Measurements from ENCODE around the gene CBL. TPM values are rescaled to one million over a fixed set of nuclear protein-coding genes. Genes with fewer than 3 reads are reported as not detected.

CBL gene
- total RNA-seq, 1 donor, result 11.4 TPM

GRCh38 chr11:119297938-119298337, 91.8 kb downstream of the CBL start:
- TF ChIP-seq, protein P1, sequence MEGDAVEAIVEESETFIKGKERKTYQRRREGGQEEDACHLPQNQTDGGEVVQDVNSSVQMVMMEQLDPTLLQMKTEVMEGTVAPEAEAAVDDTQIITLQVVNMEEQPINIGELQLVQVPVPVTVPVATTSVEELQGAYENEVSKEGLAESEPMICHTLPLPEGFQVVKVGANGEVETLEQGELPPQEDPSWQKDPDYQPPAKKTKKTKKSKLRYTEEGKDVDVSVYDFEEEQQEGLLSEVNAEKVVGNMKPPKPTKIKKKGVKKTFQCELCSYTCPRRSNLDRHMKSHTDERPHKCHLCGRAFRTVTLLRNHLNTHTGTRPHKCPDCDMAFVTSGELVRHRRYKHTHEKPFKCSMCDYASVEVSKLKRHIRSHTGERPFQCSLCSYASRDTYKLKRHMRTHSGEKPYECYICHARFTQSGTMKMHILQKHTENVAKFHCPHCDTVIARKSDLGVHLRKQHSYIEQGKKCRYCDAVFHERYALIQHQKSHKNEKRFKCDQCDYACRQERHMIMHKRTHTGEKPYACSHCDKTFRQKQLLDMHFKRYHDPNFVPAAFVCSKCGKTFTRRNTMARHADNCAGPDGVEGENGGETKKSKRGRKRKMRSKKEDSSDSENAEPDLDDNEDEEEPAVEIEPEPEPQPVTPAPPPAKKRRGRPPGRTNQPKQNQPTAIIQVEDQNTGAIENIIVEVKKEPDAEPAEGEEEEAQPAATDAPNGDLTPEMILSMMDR (IDR thresholded peaks at IDR 0.05; ENCODE audit: insufficient read depth, low read length), result no peak
- DNase-seq (ENCODE audit: low read depth), result no peak
- H3K4me3 ChIP-seq (ENCODE audit: low read depth, low read length), result no peak overlapping the region

DNA sequence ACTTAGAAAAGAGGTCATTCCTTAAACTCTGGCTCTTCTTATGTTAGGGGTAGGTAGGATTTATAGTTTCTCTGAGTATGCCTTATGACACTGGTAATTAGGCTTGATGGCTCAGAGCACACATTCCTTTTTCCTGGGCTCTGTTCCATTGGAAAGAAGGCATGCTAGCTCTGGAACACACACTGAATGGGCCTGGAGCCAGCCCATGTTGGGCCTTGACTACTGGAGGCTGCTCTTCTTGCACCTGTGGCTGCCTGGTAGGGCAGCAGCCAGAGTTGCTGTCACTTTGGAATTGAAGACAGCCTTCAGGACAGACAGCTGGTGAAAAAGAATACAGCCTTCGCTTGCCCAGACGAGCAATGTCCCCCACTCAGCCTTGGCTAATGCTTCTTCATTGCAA, 92.6 kb downstream of the CBL start:
- DNase-seq (ENCODE audit: low read depth), result no peak

DNA sequence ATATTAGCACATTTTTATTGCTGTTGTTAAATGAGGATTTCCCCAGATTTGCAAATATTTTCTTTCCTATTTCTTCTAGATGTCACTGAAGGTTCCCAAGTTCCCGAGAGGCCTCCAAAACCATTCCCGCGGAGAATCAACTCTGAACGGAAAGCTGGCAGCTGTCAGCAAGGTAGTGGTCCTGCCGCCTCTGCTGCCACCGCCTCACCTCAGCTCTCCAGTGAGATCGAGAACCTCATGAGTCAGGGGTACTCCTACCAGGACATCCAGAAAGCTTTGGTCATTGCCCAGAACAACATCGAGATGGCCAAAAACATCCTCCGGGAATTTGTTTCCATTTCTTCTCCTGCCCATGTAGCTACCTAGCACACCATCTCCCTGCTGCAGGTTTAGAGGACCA, 93.3 kb downstream of the CBL start:
- no peak for DNase-seq (ENCODE audit: low read depth)
- H3K4me3 ChIP-seq (ENCODE audit: low read depth, low read length), result no peak overlapping the region
- TF ChIP-seq, protein P1 (IDR thresholded peaks at IDR 0.05; ENCODE audit: insufficient read depth, low read length), result no peak

More for the DNA sequence above, 92.6 kb downstream of the CBL start:
- TF ChIP-seq, protein P1 (IDR thresholded peaks at IDR 0.05; ENCODE audit: insufficient read depth, low read length), result no peak
- H3K4me3 ChIP-seq (ENCODE audit: low read depth, low read length), result no peak overlapping the region

DNA sequence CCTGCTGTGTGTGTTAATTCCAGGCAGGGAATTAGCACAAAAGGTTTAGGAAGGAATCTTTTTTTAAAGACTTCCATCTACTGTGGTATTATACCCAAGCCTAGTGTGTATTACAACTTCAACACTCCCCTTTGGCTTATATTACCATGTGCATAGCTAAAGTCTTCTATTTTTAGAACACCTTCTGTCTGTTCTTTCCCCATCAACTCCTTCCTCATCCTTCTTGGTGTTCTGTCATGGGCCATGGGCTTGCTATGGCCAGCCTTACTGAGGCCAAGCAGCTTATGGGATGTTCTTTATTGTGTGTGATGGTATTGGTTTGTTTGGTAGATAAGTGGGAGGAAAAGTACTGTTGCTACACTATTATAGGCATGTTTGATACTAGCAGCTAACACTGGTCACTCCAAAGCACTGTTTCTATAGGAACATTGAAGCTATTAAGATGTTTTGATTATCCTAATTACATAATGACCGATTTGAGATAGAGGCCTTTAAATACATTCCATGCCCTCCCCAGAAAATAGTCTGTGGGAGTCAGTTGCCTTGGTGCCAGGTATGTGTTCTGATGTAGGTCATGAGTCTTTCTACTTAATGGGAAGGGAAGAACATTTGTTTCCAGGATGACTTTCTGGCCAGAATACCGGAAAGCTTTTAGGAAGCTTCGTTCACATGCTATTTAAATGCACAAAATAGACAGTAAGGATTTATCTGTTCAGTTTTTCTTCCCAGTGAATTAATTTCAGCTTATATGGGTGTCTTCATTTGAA, 94.2 kb downstream of the CBL start:
- no peak overlapping the region for H3K4me3 ChIP-seq (ENCODE audit: low read depth, low read length)
- DNase-seq (ENCODE audit: low read depth), result no peak
- TF ChIP-seq, protein P1 (IDR thresholded peaks at IDR 0.05; ENCODE audit: insufficient read depth, low read length), result no peak

DNA sequence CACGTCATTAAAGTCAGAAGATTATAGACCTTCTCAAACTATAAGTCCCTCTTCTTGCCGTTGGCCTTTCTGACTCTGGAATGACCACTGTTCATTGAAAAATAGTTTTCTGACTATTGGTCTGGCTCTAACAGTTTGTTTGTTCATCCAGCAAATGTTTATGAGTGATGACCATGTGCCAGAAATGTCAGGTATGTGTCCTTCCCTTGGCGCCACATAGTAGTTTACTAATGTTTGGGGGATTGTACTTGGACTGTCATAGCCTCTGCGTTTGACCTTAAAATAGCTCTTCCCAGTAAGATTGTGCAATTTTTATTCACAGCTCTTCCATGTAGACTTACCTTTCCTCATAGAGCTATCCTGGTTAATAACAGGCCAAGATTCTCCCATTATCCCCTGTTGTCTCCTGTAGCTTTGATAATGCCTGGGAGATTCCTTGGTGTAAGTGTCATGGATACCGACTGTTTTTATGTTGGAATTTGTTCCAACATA, 97.1 kb downstream of the CBL start:
- no peak for DNase-seq (ENCODE audit: low read depth)
- TF ChIP-seq, protein P1 (IDR thresholded peaks at IDR 0.05; ENCODE audit: insufficient read depth, low read length), result no peak
- H3K4me3 ChIP-seq (ENCODE audit: low read depth, low read length), result no peak overlapping the region

GRCh38 chr11:119305556-119306372, 99.6 kb downstream of the CBL start:
- no peak for DNase-seq (ENCODE audit: low read depth)
- TF ChIP-seq, protein P1 (IDR thresholded peaks at IDR 0.05; ENCODE audit: insufficient read depth, low read length), result no peak
- H3K4me3 ChIP-seq (ENCODE audit: low read depth, low read length), result no peak overlapping the region

All from fibroblast of the aortic adventitia (primary cell).